ENCODE data around the gene NEXN.

GRCh38 chr1:77961392-77961791 lies 73.0 kb downstream of the NEXN start:
- no peak for TF ChIP-seq ZNF274 (IDR thresholded peaks at IDR 0.05; ENCODE audit: low read depth, low read length)
- TF ChIP-seq SUZ12 (IDR thresholded peaks at IDR 0.05; ENCODE audit: extremely low read depth, insufficient read depth, insufficient read length): no peak

Data from NT2/D1 (cell line).